ENCODE measurements around the gene TIMM17B. TPM values are rescaled to one million over a fixed set of nuclear protein-coding genes. Genes with fewer than 3 reads are reported as not detected.

Gene TIMM17B
- polyA plus RNA-seq, 2 of the 4 experiments (the other 2 are of a cell fraction) = 68.9 to 76.9 TPM

DNA sequence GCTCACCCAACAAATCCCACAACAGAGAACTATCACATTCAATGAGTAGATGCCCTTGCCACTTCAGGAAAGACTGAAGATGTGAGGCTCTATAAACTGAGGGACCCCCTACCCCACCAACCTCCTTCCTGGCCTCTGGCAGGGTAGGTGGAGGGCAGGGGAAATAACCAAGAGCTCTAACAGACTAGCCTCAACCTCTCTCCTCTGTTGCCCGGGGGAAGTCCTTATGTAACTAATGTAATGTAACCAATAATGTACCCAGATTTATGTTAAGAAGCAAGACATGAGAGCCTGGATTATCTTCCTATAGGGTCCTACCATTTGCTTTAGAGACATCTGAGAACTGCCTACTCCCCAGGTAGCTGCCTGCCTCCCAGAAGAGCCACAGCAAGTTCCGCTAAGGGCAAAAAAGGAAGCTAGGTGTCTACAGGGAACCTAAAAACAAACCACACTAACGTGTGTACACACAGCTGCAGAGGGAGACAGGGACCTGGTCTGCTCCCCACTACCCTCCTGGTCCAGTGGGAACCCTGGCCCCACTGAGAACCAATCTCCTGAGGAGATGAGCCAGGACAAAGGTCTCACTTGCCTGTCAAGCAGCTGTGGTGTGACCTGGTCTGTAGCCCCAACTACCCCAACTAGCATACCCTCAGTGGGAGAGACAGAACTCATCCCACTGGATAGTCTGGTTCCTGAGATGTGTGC is 42.1 kb upstream of the TIMM17B start:
- DNase-seq (ENCODE audit: low read depth in 1 of 2, low spot score in 1 of 2) = no peak
- CTCF ChIA-PET = interaction anchor here (2.7 kb wide), 1 partner anchor 9 kb away, joined by 11 read pairs; no protein-coding TSS in a partner anchor

More for the DNA sequence above, 42.1 kb upstream of the TIMM17B start:
- H3K4me2 ChIP-seq = no peak overlapping the region
- no peak for FAIRE-seq
- no peak overlapping the region for H3K27ac ChIP-seq
- no peaks in the 10 kb centered on the region for H3K4me1 ChIP-seq
- no peaks in the 10 kb centered on the region for H3K9me3 ChIP-seq
- no peak for ATAC-seq
- WGBS (ENCODE audit: missing lambda C conversion rate) = 82% methylated on average over 3 of the region's 3 CpGs
- H3K4me3 ChIP-seq = no peak overlapping the region
- no peak for TF ChIP-seq HEYL (CRISPR knock-in tag; IDR thresholded peaks at IDR 0.05)
- TF ChIP-seq NR3C1 (IDR thresholded peaks at IDR 0.05) = no peak
- no peak for TF ChIP-seq REST (IDR thresholded peaks at IDR 0.05)
- TF ChIP-seq FOXS1 (CRISPR knock-in tag; IDR thresholded peaks at IDR 0.05) = no peak
- no peak for TF ChIP-seq NFE2L2 (conservative IDR thresholded peaks at IDR 0.05; ENCODE audit: low read length)
- no peak for TF ChIP-seq RARB (CRISPR knock-in tag; IDR thresholded peaks at IDR 0.05)
- no peak for TF ChIP-seq POLR2A (IDR thresholded peaks at IDR 0.05; ENCODE audit: low read length)
- TF ChIP-seq HMGXB4 (CRISPR knock-in tag; IDR thresholded peaks at IDR 0.05; ENCODE audit: borderline replicate concordance) = no peak
- TF ChIP-seq ELK1 (IDR thresholded peaks at IDR 0.05; ENCODE audit: low read depth, low read length) = no peak
- no peak for TF ChIP-seq ZNF302 (CRISPR knock-in tag; IDR thresholded peaks at IDR 0.05)
- TF ChIP-seq JUN (IDR thresholded peaks at IDR 0.05) = no peak
- no peak for TF ChIP-seq HOXA7 (CRISPR knock-in tag; IDR thresholded peaks at IDR 0.05)
- TF ChIP-seq, protein P1, sequence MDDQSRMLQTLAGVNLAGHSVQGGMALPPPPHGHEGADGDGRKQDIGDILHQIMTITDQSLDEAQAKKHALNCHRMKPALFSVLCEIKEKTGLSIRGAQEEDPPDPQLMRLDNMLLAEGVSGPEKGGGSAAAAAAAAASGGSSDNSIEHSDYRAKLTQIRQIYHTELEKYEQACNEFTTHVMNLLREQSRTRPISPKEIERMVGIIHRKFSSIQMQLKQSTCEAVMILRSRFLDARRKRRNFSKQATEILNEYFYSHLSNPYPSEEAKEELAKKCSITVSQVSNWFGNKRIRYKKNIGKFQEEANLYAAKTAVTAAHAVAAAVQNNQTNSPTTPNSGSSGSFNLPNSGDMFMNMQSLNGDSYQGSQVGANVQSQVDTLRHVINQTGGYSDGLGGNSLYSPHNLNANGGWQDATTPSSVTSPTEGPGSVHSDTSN (IDR thresholded peaks at IDR 0.05) = no peak
- TF ChIP-seq HOXB13 (CRISPR knock-in tag; IDR thresholded peaks at IDR 0.05; ENCODE audit: low read depth) = no peak
- POLR2A ChIA-PET = no interaction called here

Data from A549 (cell line).